ENCODE results near the gene CCDC87. TPM values are rescaled to one million over a fixed set of nuclear protein-coding genes. Genes with fewer than 3 reads are reported as not detected.
A peak's percentile ranks its signal among the peaks of the same experiment; 100 is the strongest.
"Not testable (repeated sequence)": the region's sequence is repeated elsewhere in the genome, so short reads cannot be mapped to it uniquely, and the experiment has no call there.

CCDC87 gene, protein sequence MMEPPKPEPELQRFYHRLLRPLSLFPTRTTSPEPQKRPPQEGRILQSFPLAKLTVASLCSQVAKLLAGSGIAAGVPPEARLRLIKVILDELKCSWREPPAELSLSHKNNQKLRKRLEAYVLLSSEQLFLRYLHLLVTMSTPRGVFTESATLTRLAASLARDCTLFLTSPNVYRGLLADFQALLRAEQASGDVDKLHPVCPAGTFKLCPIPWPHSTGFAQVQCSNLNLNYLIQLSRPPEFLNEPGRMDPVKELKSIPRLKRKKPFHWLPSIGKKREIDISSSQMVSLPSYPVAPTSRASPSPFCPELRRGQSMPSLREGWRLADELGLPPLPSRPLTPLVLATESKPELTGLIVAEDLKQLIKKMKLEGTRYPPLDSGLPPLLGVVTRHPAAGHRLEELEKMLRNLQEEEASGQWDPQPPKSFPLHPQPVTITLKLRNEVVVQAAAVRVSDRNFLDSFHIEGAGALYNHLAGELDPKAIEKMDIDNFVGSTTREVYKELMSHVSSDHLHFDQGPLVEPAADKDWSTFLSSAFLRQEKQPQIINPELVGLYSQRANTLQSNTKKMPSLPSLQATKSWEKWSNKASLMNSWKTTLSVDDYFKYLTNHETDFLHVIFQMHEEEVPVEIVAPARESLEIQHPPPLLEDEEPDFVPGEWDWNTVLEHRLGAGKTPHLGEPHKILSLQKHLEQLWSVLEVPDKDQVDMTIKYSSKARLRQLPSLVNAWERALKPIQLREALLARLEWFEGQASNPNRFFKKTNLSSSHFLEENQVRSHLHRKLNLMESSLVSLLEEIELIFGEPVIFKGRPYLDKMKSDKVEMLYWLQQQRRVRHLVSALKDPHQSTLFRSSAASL
- total RNA-seq: under 1 TPM; 0.32 to 0.63 (median 0.58) TPM
- long read RNA-seq, donor 1: 0 reads
- long read RNA-seq, donor 2: 0 reads

DNA sequence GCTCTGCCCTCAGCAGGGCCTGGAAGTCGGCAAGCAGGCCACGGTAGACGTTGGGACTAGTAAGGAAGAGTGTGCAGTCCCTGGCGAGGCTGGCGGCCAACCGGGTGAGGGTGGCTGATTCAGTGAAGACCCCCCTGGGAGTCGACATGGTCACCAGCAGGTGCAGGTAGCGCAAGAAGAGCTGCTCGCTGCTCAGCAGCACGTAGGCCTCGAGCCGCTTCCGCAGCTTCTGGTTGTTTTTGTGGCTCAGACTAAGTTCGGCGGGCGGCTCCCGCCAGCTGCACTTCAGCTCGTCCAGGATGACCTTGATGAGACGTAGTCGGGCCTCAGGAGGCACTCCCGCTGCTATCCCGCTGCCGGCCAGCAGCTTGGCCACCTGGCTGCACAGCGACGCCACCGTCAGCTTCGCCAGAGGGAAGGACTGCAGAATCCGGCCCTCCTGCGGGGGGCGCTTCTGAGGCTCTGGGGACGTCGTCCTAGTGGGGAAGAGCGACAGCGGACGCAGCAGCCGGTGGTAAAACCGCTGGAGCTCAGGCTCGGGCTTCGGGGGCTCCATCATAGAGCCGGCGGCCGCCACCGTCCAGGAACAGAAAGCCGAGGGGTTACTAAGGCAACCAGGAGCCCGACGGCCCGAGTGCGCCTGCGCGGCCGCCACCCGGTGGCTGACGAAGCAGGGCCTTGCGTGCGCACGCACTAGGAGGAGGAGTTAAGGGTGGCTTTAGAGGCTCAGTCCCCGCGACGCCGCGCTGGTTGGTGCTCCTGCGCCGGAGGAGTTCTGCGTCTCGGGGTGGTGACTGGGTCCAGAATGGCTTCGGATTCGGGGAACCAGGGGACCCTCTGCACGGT, at the start of gene CCDC87, which contains the start of gene CCS:
Gene CCDC87 (minus strand): TSS at position 607 of the 846 bp plus-strand sequence. CDS start 48 bp downstream, at position 559.
Gene CCS (plus strand): TSS at position 729 of the 846 bp plus-strand sequence. CDS start 77 bp downstream, at position 806.
- ATAC-seq (peak; percentile 98), DNase-seq (peak; percentile 99)
- peak within 1 kb of the TSS; percentile 7 for H3K4me3 ChIP-seq
- H3K36me3 ChIP-seq (ENCODE audit: low read depth): no peaks in the 10 kb centered on the region
- peak; percentile 75 for TF ChIP-seq CTCF (IDR thresholded peaks at IDR 0.05)
- H3K9me3 ChIP-seq: no peaks in the 10 kb centered on the region
- H3K4me1 ChIP-seq (ENCODE audit: low read depth): peaks cover 24% of the 10 kb centered on the region
- intact Hi-C loops (cut with DNase I, micrococcal nuclease): no loop called here

DNA sequence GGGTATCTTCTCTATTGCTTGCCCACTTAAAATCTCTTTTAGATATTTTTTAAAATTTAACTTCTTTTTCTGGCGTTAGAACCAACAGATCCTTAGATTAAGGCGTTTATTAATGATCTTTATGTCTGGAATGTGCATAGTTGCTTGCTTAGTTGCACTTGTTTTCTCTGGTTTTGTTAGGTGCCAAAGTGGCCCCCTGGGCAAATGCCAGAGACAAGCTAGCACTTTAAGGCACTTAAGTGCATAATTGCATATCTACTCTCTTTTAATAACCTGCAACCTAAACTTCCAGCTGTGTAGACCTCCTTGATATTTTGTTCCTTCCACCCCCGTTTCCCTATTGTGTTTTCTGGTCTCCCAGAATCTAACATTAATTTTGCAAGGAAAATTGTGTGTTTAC, 49.0 kb upstream of the CCDC87 start:
- H3K9me3 ChIP-seq: no peaks in the 10 kb centered on the region
- no peak overlapping the region for H3K4me3 ChIP-seq
- peaks cover 3% of the 10 kb centered on the region for H3K36me3 ChIP-seq (ENCODE audit: low read depth)
- no peak for DNase-seq
- no peak for ATAC-seq
- H3K4me1 ChIP-seq (ENCODE audit: low read depth): peaks cover 62% of the 10 kb centered on the region
- TF ChIP-seq CTCF (IDR thresholded peaks at IDR 0.05): no peak
- intact Hi-C loops (cut with DNase I, micrococcal nuclease): no loop called here

GRCh38 chr11:66639814-66640340, 47.0 kb upstream of the CCDC87 start:
- intact Hi-C loops (cut with DNase I, micrococcal nuclease); ATAC-seq; DNase-seq; H3K36me3 ChIP-seq (ENCODE audit: low read depth); H3K9me3 ChIP-seq; H3K4me3 ChIP-seq: not testable (repeated sequence)
- H3K4me1 ChIP-seq (ENCODE audit: low read depth): peaks cover 61% of the 10 kb centered on the region

GRCh38 chr11:66639066-66639813, 46.4 kb upstream of the CCDC87 start:
- no peaks in the 10 kb centered on the region for H3K9me3 ChIP-seq
- intact Hi-C loops (cut with DNase I, micrococcal nuclease): no loop called here
- H3K4me1 ChIP-seq (ENCODE audit: low read depth): peaks cover 55% of the 10 kb centered on the region
- ATAC-seq: peak; percentile 1
- peak overlapping the region; percentile 76 for H3K4me3 ChIP-seq
- no peak for TF ChIP-seq CTCF (IDR thresholded peaks at IDR 0.05)
- peak in 1 of 3 donors; percentile 55 for DNase-seq
- H3K36me3 ChIP-seq (ENCODE audit: low read depth): peaks cover 3% of the 10 kb centered on the region
